RWPE2 (cell line): ENCODE results near the gene ACAD9.

Source experiments
- ATAC-seq: fragments of 200-7000 bp; cut with Tn5 transposase; 3 replicates; pipeline ENCODE4 v1.9.1; 2021; ENCODE audit warnings: low read depth
- DNase-seq: peaks from one replicate; pipeline ENCODE4 v3.0.0-alpha.2; 2020; ENCODE audit warnings: low spot score
- H3K27ac ChIP-seq: fragments of 450-650 bp; 2 replicates; pipeline ENCODE4 v1.5.1; 2017; ENCODE audit warnings: mild to moderate bottlenecking; ENCODE audit not compliant: poor library complexity, severe bottlenecking
- H3K27me3 ChIP-seq: fragments of 250-450 bp; sonication (Bioruptor Pico); 2 replicates; pipeline ENCODE4 v1.5.1; 2021; ENCODE audit warnings: mild to moderate bottlenecking, moderate library complexity; ENCODE audit not compliant: insufficient read depth, poor library complexity, severe bottlenecking
- H3K36me3 ChIP-seq: fragments of 250-450 bp; sonication (Bioruptor Pico); 2 replicates; pipeline ENCODE4 v1.5.1; 2020; ENCODE audit warnings: low read depth, mild to moderate bottlenecking, moderate library complexity
- H3K4me1 ChIP-seq: fragments of 250-450 bp; sonication (Bioruptor Pico); 2 replicates; pipeline ENCODE4 v1.5.1; 2021; ENCODE audit warnings: mild to moderate bottlenecking, moderate library complexity; ENCODE audit not compliant: insufficient read depth, poor library complexity, severe bottlenecking
- H3K4me3 ChIP-seq: fragments of 250-450 bp; sonication (Bioruptor Pico); 2 replicates; pipeline ENCODE4 v1.5.1; 2021; ENCODE audit warnings: mild to moderate bottlenecking, moderate library complexity; ENCODE audit not compliant: severe bottlenecking
- H3K9me3 ChIP-seq: fragments of 250-450 bp; sonication (Bioruptor Pico); 2 replicates; pipeline ENCODE4 v1.5.1; 2021; ENCODE audit warnings: mild to moderate bottlenecking, moderate library complexity; ENCODE audit not compliant: severe bottlenecking
- CTCF ChIP-seq: fragments of 450-650 bp; IDR thresholded peaks from one replicate; pipeline ENCODE4 v1.5.1; 2017; ENCODE audit warnings: mild to moderate bottlenecking, moderate library complexity; ENCODE audit not compliant: poor library complexity, severe bottlenecking

ACAD9 gene

GRCh38 chr3:128867200-128868125 lies 12.0 kb upstream of the ACAD9 start:
- Histone ChIP-seq H3K27me3 (no peaks in the 10 kb centered on the region), H3K27ac (no peak overlapping the region), H3K4me3 (no peak overlapping the region), H3K4me1 (no peaks in the 10 kb centered on the region), H3K36me3 (no peaks in the 10 kb centered on the region), H3K9me3 (no peaks in the 10 kb centered on the region)
- TF ChIP-seq CTCF = no peak
- ATAC-seq (peak; percentile 14; the same call in 1 of the 3 replicates), DNase-seq (no peak)

GRCh38 chr3:128870347-128870746 lies 9.1 kb upstream of the ACAD9 start:
- no peak for DNase-seq
- TF ChIP-seq CTCF = no peak
- H3K9me3 ChIP-seq = no peaks in the 10 kb centered on the region
- H3K27ac ChIP-seq = no peak overlapping the region
- no peak overlapping the region for H3K4me3 ChIP-seq
- H3K27me3 ChIP-seq = no peaks in the 10 kb centered on the region
- no peak for ATAC-seq
- no peaks in the 10 kb centered on the region for H3K4me1 ChIP-seq
- H3K36me3 ChIP-seq = no peaks in the 10 kb centered on the region

- H3K4me1 ChIP-seq = no peaks in the 10 kb centered on the region
- no peak for TF ChIP-seq CTCF
- no peaks in the 10 kb centered on the region for H3K9me3 ChIP-seq
- no peak overlapping the region for H3K27ac ChIP-seq
- ATAC-seq (no peak), DNase-seq (no peak)
- H3K4me3 ChIP-seq = no peak overlapping the region
- no peaks in the 10 kb centered on the region for H3K27me3 ChIP-seq
- no peaks in the 10 kb centered on the region for H3K36me3 ChIP-seq
Measured at GRCh38 chr3:128872282-128872681, 7.1 kb upstream of the ACAD9 start.

GRCh38 chr3:128872744-128873143 lies 6.7 kb upstream of the ACAD9 start:
- no peak for ATAC-seq
- Histone ChIP-seq H3K4me1 (no peaks in the 10 kb centered on the region), H3K27ac (no peak overlapping the region), H3K9me3 (no peaks in the 10 kb centered on the region), H3K36me3 (no peaks in the 10 kb centered on the region), H3K4me3 (no peak overlapping the region), H3K27me3 (no peaks in the 10 kb centered on the region)
- no peak for DNase-seq
- no peak for TF ChIP-seq CTCF
